Femur (tissue), 1 donor: ENCODE results near the gene CACNA1H.
"Not testable (repeated sequence)": the region's sequence is repeated elsewhere in the genome, so short reads cannot be mapped to it uniquely, and the experiment has no call there.

Experiments used
- DNase-seq: peaks from one replicate; pipeline ENCODE4 v3.0.0-alpha.2; 2017

The CACNA1H gene

DNA sequence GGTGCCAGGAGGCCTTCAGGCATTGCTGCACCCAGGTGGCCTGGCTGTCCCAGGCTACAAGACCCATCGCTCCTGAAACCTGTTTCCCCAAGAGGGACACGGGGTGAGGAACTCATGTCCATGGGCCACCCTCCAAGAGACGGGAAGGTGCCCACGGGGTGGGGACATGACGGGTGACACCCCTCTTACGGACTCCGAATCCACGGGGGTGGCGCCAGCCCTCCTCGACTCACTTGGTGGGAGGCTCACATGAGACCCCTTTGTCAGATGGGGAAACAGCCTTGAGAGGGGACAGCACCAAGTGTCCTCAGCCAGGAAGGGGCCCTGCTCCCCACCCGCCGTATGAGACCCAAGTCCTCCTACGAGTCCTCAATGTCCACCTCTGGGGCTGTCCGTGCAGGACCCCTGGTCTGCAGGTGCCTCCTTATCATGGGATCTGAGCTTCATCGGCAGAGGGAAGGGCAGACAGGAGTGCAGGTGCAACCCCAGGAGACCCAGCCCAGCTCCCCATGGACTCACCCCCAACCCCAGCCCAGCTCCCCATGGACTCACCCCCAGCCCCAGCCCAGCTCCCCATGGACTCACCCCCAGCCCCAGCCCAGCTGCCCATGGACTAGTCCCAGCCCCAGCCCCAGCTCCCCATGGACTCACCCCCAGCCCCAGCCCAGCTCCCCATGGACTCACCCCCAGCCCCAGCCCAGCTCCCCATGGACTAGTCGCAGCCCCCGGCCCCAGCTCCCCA lies 77.7 kb downstream of the CACNA1H start:
- DNase-seq: not testable (repeated sequence)

DNA sequence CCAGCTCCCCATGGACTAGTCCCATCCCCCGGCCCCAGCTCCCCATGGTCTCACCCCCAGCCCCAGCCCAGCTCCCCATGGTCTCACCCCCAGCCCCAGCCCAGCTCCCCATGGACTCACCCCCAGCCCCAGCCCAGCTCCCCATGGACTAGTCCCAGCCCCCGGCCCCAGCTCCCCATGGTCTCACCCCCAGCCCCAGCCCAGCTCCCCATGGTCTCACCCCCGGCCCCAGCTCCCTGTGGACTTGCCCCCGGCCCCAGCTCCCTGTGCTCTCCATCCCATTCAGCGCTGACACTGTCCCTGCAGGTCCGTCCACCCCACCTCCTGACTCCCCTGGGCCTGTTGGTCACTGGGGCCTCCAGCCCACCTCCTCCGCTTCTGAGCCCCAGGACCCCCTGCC lies 78.4 kb downstream of the CACNA1H start:
- not testable (repeated sequence) for DNase-seq

DNA sequence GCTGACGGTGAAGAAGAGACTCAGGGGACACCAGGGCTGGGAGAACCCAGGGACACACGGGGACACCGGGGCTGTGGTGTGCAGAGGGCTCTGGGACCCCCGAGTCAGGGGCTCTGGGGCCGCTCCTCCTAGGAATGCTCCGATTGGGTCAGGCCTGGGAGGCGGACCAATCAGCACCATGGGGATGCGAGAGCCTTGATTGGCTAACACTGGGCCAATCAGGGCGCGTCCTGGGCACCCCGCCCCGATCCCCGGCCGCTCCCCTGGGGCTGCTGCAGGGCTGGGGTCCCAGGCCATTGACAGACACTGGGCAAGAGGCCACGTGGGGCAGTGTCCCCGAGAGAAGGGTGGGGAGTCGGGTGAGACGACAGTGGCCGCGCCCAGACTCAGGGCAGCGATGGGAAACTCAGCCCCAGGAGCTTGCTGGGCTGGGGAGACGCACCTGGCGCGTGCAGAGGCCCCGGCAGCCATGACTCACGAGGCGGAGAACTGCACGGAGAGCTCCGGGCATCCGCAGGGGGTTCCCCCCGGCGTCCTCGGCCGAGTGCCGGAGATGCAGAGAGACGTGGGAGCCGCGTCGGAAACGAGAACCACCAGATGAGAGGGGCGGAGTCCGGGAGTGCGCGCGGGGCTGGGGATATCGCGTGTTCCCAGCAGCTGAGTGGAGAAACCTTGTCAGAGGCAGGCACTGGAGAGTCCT lies 79.3 kb downstream of the CACNA1H start:
- not testable (repeated sequence) for DNase-seq

DNA sequence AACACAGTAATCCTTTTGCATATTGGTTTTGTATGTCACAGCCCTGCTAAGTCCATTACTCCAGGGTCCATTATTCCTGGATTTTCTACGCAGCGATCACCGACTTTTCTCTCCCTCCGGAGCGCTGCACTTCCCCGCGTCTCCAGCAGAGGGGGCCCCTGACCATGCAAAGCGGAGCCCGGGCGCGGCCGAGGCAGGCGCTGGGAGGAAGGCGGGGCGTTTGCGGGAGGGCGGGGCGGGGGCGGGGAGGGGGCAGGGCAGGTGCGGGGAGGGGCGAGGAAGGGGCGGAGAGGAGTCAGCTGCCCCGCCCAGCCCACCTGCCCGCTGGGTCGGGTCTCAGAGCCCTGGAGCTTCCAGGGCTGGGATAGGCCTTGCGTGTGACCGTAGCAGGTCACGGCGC lies 83.8 kb downstream of the CACNA1H start:
- DNase-seq: not testable (repeated sequence)

DNA sequence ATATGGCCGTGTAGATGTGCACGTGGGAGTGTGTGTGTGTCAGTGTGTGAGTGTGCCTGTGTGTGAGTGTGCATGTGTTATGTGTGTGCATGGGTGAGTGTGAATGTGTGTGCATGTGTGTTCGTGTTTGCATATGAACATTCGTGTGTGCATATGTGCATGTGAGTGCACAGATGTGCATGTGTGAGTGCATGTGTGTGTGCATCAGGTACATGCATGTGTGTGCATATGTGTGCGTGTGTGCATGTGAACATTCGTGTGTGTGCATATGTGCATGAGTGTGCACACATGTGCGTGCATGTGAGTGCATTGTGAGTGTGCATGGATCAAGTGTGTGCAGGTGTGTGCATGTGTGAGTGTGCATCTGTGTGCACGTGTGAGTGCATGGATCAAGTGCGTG lies 85.1 kb downstream of the CACNA1H start:
- DNase-seq: no peak

DNA sequence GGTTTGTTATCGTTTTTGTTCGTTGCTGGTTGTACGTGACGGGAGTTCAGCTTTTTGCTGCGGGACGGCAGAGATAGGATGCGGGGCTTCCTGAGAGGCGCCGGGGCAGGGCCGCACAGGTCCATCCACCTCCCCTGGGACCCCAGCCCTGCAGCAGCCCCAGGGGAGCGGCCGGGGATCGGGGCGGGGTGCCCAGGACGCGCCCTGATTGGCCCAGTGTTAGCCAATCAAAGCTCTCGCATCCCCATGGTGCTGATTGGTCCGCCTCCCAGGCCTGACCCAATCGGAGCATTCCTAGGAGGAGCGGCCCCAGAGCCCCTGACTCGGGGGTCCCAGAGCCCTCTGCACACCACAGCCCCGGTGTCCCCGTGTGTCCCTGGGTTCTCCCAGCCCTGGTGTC lies 86.0 kb downstream of the CACNA1H start:
- DNase-seq: not testable (repeated sequence)

DNA sequence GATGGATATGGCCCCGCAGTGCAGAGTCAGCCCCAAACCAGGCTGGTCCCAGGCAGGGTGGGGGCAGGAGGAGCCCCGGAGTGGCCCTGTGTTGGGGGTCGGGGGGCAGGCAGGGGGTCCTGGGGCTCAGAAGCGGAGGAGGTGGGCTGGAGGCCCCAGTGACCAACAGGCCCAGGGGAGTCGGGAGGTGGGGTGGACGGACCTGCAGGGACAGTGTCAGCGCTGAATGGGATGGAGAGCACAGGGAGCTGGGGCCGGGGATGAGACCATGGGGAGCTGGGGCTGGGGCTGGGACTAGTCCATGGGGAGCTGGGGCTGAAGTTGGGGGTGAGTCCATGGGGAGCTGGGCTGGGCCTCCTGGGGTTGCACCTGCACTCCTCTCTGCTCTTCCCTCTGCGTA lies 86.7 kb downstream of the CACNA1H start:
- not testable (repeated sequence) for DNase-seq

DNA sequence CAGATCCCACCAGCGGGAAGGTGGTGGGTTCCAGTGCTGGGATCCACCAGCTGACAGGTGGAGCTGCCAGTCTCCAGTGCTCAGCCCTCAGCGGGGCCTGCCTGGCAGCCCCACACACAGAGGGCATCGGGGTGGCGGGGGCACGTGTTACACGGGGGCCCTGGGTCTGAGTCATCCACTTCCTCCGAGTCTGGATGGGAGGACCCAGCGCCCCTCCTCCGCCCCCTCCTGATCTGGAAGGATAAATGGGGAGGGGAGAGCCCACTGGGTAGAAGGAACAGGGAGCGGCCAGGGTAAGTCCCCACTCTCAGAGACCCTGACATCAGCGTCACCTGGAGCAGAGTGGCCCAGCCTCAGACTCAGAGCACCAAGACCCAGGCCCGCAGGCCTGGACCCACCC lies 87.5 kb downstream of the CACNA1H start, which contains the start of gene TPSAB1:
Gene TPSAB1, plus strand, starts transcription at position 270 of the 400 bp plus-strand sequence. CDS start 234 bp downstream, outside the sequence.
- DNase-seq: not testable (repeated sequence)

DNA sequence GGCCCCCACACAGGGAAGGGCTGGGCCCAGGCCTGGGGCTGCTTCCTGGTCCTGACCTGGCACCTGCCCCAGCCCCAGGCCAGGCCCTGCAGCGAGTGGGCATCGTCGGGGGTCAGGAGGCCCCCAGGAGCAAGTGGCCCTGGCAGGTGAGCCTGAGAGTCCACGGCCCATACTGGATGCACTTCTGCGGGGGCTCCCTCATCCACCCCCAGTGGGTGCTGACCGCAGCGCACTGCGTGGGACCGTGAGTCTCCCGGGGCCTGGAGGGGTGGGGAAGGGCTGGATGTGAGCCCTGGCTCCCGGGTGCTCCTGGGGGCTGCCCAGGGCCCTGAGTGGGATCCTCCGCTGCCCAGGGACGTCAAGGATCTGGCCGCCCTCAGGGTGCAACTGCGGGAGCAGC lies 88.2 kb downstream of the CACNA1H start:
- DNase-seq: not testable (repeated sequence)

DNA sequence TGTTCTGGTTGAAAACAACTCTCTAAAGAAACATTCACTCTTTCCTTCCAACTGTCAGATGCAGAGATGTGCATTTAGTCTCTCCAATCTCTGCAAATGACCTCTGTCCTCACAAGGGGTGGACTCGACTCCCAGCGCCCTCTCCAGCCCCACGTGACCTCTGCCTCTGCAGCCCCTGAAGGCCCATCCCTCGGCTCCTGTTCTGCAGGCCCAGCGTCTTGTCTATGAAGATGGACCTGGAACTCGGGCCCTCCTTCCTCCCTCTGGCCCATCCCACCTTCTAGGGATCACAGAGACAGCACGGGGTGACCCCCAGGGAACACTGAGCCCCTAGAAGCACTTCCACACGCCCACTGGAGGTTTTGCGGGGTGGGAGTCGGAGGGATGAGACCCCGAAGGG lies 90.5 kb downstream of the CACNA1H start:
- DNase-seq: not testable (repeated sequence)

DNA sequence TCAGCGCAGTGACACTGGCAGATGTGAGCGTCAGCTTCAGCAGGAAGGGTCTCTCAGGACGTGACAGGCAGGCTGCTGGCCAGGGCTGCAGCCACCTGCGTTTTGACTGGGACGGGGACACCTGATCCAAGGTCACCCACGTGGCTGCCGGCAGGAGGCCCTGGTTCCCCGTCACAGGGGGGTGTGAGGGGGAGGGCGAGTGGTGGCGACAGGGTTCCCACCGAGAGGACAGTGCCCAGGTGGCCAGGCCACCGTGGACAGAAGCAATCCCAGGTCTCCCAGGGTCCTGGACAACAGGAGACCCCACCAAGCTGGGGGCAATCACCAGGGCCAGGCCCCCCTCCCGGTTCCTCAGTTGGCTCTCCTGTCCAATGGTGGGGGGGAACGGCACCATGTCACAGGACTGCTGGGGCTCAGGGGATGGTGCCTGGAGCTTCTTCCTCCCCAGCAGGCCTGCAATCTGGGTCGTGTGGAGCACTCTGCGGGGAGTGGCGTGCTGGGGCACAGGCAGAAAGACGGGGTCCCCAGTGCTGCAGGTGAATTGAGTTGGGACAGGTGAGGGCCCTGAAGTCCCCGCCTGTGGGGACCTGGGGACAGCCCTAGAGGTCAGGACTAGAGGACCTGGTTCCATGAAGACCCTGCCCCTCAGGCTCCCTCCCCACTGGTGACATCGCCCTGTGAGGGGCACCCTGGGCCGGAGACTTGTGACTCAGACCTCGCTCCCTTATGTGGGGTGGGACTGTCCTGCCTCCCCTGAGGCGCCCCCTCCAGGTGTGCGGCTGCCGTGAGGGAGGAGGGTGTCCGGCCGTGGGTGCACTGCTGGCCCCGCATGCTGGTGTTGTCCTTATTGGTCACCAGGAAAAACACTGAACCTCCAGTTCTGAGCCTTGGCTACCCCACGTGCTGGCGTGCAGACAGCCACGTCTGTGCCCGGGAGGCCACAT lies 91.3 kb downstream of the CACNA1H start:
- DNase-seq: not testable (repeated sequence)

DNA sequence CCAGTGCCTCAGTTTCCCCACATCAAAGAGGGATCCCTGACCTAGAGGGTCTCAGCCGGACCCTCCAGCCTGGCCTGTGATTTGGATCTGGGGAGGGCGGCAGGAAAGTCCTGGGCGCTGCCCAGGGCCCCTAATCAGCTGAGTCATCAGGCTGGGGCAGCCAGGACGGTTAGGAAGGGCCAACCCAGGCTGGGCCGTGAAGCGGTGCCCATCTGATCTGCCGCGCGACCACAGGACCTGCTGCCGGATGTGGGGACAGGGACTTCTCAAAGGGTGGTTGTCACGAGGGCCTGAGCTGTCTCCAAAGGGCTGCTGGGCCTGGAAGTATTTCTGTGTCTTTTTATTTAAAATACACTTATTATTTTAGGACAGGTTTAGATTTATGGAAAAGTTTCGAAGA lies 92.0 kb downstream of the CACNA1H start:
- no peak for DNase-seq

DNA sequence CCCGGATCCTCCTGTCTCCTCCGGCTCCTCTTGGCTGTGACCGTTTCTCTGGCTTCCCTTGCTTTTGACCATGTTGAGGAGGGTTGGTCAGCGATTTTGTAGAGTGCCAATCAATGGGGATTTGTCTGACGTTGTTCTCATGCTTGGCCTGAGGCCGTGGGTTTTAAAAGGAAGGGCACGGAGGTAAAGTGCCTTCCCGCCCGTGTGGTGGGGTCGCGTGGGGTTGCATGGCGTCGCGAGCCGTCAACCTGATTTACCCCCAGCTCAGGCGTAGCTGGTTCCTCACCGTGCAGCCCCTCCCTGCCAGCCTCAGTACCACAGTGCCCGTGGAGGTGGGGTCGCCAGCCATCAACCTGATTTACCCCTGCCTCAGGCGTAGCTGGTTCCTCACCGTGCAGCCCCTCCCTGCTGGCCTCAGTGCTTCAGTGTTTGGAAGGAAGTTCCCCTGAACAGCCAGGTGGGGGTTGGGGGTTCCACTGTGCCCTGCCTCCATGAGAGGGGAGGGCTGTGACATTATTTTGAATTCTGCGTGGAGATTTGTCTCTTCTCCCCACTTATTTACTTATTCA lies 92.6 kb downstream of the CACNA1H start:
- DNase-seq: no peak

DNA sequence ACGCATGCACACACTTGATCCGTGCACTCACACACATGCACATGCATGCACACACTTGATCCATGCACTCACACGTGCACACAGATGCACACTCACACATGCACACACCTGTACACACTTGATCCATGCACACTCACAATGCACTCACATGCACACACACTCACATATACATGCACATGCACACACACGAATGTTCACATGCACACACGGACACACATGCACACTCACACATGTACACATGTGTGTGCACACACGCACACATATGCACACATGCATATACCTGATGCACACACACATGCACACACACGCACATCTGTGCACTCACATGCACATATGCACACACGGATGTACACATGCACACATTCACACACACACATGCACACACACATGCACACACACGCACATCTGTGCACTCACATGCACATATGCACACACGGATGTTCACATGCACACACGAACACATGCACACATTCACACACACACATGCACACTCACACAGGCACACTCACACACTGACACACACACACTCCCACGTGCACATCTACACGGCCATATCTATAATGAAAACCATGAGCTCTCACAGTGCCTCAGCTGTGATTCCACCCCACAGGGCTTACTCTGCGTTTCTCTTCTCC lies 95.1 kb downstream of the CACNA1H start:
- DNase-seq: not testable (repeated sequence)

DNA sequence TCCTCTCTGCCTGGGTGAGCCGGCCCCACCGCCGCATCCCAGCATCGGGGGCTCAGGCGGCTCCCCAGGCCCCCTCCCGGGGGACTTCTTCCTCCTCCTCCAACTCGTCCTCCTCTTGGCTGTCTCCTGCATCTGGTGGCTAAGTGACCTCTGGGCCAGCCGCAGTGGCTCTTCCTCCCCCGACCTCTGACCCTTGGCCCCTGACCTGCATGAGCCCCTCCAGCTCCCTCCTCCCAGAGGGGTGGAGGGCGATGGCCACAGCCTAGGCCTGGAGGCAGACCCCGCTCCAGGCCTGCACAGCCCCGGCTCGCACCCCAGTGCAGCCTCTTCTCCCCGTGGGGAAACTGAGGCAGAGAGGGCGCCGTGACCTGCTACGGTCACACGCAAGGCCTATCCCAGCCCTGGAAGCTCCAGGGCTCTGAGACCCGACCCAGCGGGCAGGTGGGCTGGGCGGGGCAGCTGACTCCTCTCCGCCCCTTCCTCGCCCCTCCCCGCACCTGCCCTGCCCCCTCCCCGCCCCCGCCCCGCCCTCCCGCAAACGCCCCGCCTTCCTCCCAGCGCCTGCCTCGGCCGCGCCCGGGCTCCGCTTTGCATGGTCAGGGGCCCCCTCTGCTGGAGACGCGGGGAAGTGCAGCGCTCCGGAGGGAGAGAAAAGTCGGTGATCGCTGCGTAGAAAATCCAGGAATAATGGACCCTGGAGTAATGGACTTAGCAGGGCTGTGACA lies 96.3 kb downstream of the CACNA1H start:
- DNase-seq: not testable (repeated sequence)

DNA sequence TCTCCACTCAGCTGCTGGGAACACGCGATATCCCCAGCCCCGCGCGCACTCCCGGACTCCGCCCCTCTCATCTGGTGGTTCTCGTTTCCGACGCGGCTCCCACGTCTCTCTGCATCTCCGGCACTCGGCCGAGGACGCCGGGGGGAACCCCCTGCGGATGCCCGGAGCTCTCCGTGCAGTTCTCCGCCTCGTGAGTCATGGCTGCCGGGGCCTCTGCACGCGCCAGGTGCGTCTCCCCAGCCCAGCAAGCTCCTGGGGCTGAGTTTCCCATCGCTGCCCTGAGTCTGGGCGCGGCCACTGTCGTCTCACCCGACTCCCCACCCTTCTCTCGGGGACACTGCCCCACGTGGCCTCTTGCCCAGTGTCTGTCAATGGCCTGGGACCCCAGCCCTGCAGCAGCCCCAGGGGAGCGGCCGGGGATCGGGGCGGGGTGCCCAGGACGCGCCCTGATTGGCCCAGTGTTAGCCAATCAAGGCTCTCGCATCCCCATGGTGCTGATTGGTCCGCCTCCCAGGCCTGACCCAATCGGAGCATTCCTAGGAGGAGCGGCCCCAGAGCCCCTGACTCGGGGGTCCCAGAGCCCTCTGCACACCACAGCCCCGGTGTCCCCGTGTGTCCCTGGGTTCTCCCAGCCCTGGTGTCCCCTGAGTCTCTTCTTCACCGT lies 100.9 kb downstream of the CACNA1H start:
- DNase-seq: not testable (repeated sequence)

DNA sequence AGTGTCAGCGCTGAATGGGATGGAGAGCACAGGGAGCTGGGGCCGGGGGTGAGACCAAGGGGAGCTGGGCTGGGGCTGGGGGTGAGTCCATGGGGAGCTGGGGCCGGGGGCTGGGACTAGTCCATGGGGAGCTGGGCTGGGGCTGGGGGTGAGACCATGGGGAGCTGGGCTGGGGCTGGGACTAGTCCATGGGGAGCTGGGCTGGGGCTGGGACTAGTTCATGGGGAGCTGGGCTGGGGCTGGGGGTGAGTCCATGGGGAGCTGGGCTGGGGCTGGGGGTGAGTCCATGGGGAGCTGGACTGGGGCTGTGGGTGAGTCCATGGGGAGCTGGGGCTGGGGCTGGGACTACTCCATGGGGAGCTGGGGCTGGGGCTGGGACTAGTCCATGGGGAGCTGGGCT lies 101.9 kb downstream of the CACNA1H start:
- not testable (repeated sequence) for DNase-seq

DNA sequence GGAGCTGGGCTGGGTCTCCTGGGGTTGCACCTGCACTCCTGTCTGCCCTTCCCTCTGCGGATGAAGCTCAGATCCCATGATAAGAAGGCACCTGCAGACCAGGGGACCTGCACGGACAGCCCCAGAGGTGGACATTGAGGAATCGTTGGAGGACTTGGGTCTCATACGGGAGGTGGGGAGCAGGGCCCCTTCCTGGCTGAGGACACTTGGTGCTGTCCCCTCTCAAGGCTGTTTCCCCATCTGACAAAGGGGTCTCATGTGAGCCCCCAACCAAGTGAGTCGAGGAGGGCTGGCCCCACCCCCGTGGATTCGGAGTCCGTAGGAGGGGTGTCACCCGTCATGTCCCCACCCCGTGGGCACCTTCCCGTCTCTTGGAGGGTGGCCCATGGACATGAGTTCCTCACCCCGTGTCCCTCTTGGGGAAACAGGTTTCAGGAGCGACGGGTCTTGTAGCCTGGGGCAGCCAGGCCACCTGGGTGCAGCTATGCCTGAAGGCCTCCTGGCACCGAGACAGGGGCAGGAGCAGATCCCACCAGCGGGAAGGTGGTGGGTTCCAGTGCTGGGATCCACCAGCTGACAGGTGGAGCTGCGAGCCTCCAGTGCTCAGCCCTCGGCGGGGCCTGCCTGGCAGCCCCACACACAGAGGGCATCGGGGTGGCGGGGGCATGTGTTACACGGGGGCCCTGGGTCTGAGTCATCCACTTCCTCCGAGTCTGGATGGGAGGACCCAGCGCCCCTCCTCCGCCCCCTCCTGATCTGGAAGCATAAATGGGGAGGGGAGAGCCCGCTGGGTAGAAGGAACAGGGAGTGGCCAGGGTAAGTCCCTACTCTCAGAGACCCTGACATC lies 102.6 kb downstream of the CACNA1H start, which contains the start of gene TPSD1:
Gene TPSD1, plus strand, starts transcription at position 794 of the 847 bp plus-strand sequence. CDS start 212 bp downstream, outside the sequence.
- not testable (repeated sequence) for DNase-seq

DNA sequence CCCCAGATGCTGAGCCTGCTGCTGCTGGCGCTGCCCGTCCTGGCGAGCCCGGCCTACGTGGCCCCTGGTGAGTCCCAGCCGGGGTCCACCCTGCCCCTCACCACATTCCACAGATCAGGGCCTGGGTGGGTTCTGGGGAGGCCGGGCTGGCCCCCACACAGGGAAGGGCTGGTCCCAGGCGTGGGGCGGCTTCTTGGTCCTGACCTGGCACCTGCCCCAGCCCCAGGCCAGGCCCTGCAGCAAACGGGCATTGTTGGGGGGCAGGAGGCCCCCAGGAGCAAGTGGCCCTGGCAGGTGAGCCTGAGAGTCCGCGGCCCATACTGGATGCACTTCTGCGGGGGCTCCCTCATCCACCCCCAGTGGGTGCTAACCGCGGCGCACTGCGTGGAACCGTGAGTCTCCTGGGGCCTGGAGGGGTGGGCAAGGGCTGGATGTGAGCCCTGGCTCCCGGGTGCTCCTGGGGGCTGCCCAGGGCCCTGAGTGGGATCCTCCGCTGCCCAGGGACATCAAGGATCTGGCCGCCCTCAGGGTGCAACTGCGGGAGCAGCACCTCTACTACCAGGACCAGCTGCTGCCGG lies 103.5 kb downstream of the CACNA1H start:
- not testable (repeated sequence) for DNase-seq
